ENCODE measurements around the gene NEURL1.

DNA sequence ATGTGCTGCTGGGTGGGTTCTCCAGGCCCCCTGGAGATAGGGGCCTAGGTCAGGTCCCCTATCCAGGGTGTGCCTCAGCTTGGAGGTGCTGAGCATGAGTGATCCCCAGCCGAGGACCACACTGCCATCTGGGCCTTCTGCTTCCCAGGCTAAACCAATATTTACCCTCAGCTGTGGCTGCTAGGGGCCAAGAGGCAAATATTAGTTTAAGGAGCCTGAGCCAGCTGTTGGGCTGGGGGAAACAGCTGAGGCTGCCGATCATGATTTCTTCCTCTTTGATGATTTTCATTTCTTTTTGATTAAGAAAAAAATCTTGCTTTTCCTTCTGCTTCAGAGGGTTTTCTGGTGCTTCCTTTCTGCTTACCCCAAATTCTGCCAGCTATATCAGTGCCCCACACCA is 83.4 kb downstream of the NEURL1 start:
- TF ChIP-seq, protein P1, sequence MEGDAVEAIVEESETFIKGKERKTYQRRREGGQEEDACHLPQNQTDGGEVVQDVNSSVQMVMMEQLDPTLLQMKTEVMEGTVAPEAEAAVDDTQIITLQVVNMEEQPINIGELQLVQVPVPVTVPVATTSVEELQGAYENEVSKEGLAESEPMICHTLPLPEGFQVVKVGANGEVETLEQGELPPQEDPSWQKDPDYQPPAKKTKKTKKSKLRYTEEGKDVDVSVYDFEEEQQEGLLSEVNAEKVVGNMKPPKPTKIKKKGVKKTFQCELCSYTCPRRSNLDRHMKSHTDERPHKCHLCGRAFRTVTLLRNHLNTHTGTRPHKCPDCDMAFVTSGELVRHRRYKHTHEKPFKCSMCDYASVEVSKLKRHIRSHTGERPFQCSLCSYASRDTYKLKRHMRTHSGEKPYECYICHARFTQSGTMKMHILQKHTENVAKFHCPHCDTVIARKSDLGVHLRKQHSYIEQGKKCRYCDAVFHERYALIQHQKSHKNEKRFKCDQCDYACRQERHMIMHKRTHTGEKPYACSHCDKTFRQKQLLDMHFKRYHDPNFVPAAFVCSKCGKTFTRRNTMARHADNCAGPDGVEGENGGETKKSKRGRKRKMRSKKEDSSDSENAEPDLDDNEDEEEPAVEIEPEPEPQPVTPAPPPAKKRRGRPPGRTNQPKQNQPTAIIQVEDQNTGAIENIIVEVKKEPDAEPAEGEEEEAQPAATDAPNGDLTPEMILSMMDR (conservative IDR thresholded peaks at IDR 0.05; ENCODE audit: low read length) = no peak
- TF ChIP-seq EZH2phosphoT487 (IDR thresholded peaks at IDR 0.05; ENCODE audit: borderline replicate concordance) = no peak
